MM.1S (cell line): ENCODE results near the gene DYRK4.

ENCODE experiments used
- EZH2 ChIP-seq: fragments of 300-600 bp; sonication (generic); optimal IDR thresholded peaks from 2 replicates; pipeline ENCODE3; 2017; ENCODE audit warnings: low read depth, mild to moderate bottlenecking, antibody characterized with exemption, low read length, mixed read lengths
- TF ChIP-seq, protein P1 (sequence below): fragments of 300-600 bp; sonication (generic); IDR thresholded peaks from 2 replicates; pipeline ENCODE4 v1.5.1; 2016; ENCODE audit warnings: antibody characterized with exemption, low read length, mixed read lengths

GRCh38 chr12:4518106-4518728, 43.8 kb upstream of the DYRK4 start:
- TF ChIP-seq, protein P1, sequence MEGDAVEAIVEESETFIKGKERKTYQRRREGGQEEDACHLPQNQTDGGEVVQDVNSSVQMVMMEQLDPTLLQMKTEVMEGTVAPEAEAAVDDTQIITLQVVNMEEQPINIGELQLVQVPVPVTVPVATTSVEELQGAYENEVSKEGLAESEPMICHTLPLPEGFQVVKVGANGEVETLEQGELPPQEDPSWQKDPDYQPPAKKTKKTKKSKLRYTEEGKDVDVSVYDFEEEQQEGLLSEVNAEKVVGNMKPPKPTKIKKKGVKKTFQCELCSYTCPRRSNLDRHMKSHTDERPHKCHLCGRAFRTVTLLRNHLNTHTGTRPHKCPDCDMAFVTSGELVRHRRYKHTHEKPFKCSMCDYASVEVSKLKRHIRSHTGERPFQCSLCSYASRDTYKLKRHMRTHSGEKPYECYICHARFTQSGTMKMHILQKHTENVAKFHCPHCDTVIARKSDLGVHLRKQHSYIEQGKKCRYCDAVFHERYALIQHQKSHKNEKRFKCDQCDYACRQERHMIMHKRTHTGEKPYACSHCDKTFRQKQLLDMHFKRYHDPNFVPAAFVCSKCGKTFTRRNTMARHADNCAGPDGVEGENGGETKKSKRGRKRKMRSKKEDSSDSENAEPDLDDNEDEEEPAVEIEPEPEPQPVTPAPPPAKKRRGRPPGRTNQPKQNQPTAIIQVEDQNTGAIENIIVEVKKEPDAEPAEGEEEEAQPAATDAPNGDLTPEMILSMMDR, result no peak
- no peak for TF ChIP-seq EZH2
